BLaER1 (cell line): Measurements from ENCODE around the gene SPOCK3.
"Not testable (repeated sequence)": the region's sequence is repeated elsewhere in the genome, so short reads cannot be mapped to it uniquely, and the experiment has no call there.

ENCODE experiments used
- H3K27ac ChIP-seq: shearing (Covaris generic); formaldehyde crosslinking; 2 replicates; pipeline ENCODE4 v1.8.1; 2022
- H3K27me3 ChIP-seq: shearing (Covaris generic); formaldehyde crosslinking; 2 replicates; pipeline ENCODE4 v1.8.1; 2022
- H3K36me3 ChIP-seq: shearing (Covaris generic); formaldehyde crosslinking; 2 replicates; pipeline ENCODE4 v1.8.1; 2022
- H3K4me1 ChIP-seq: shearing (Covaris generic); formaldehyde crosslinking; 2 replicates; pipeline ENCODE4 v1.8.1; 2022
- H3K4me2 ChIP-seq: shearing (Covaris generic); formaldehyde crosslinking; 2 replicates; pipeline ENCODE4 v1.8.1; 2022
- H3K4me3 ChIP-seq: shearing (Covaris generic); formaldehyde crosslinking; 2 replicates; pipeline ENCODE4 v1.8.1; 2022
- H3K9ac ChIP-seq: shearing (Covaris generic); formaldehyde crosslinking; 2 replicates; pipeline ENCODE4 v1.8.1; 2022
- H3K9me3 ChIP-seq: shearing (Covaris generic); formaldehyde crosslinking; 2 replicates; pipeline ENCODE4 v1.8.1; 2022
- H4K20me1 ChIP-seq: shearing (Covaris generic); formaldehyde crosslinking; 2 replicates; pipeline ENCODE4 v1.8.1; 2022
- Cebpa-rat ChIP-seq: shearing (Covaris generic); IDR thresholded peaks from 2 replicates; pipeline ENCODE4 v1.8.1; 2022

SPOCK3 gene

GRCh38 chr4:166924424-166924823, 309.9 kb downstream of the SPOCK3 start:
- no peak for TF ChIP-seq Cebpa-rat
- H4K20me1 ChIP-seq = no peaks in the 10 kb centered on the region
- no peak overlapping the region for H3K4me3 ChIP-seq
- H3K4me2 ChIP-seq = no peak overlapping the region
- H3K36me3 ChIP-seq = no peaks in the 10 kb centered on the region
- no peak overlapping the region for H3K27ac ChIP-seq
- H3K9ac ChIP-seq = no peak overlapping the region
- no peaks in the 10 kb centered on the region for H3K9me3 ChIP-seq
- no peaks in the 10 kb centered on the region for H3K27me3 ChIP-seq
- H3K4me1 ChIP-seq = no peaks in the 10 kb centered on the region

- Histone ChIP-seq H4K20me1 (no peaks in the 10 kb centered on the region), H3K36me3 (no peaks in the 10 kb centered on the region), H3K4me1 (no peaks in the 10 kb centered on the region), H3K27ac (no peak overlapping the region), H3K27me3 (no peaks in the 10 kb centered on the region), H3K4me2 (no peak overlapping the region), H3K9me3 (no peaks in the 10 kb centered on the region), H3K9ac (no peak overlapping the region), H3K4me3 (no peak overlapping the region)
- TF ChIP-seq Cebpa-rat = peak; percentile 59; the same call in 1 of the 2 replicates
These were observed 320.4 kb downstream of the SPOCK3 start for GRCh38 chr4:166913926-166914325.

GRCh38 chr4:166903408-166903807, 330.9 kb downstream of the SPOCK3 start:
- TF ChIP-seq Cebpa-rat = no peak
- no peak overlapping the region for H3K9ac ChIP-seq

GRCh38 chr4:166902941-166903340, 331.4 kb downstream of the SPOCK3 start:
- Histone ChIP-seq H3K9ac (no peak overlapping the region), H4K20me1 (no peaks in the 10 kb centered on the region), H3K36me3 (no peaks in the 10 kb centered on the region), H3K27ac (no peak overlapping the region), H3K27me3 (no peaks in the 10 kb centered on the region), H3K9me3 (no peaks in the 10 kb centered on the region), H3K4me1 (no peaks in the 10 kb centered on the region), H3K4me3 (no peak overlapping the region), H3K4me2 (no peak overlapping the region)
- no peak for TF ChIP-seq Cebpa-rat

More at GRCh38 chr4:166903408-166903807, 330.9 kb downstream of the SPOCK3 start:
- no peak overlapping the region for H3K4me3 ChIP-seq
- H3K4me2 ChIP-seq = no peak overlapping the region
- H4K20me1 ChIP-seq = no peaks in the 10 kb centered on the region
- H3K27ac ChIP-seq = no peak overlapping the region
- H3K27me3 ChIP-seq = no peaks in the 10 kb centered on the region
- H3K9me3 ChIP-seq = no peaks in the 10 kb centered on the region
- H3K36me3 ChIP-seq = no peaks in the 10 kb centered on the region
- H3K4me1 ChIP-seq = no peaks in the 10 kb centered on the region

GRCh38 chr4:166896254-166896653, 338.0 kb downstream of the SPOCK3 start:
- H3K4me1 ChIP-seq = peaks cover 10% of the 10 kb centered on the region
- no peak for TF ChIP-seq Cebpa-rat
- no peaks in the 10 kb centered on the region for H4K20me1 ChIP-seq
- no peak overlapping the region for H3K4me3 ChIP-seq
- H3K36me3 ChIP-seq = no peaks in the 10 kb centered on the region
- no peak overlapping the region for H3K9ac ChIP-seq
- peak overlapping the region; percentile 55 for H3K4me2 ChIP-seq
- no peaks in the 10 kb centered on the region for H3K27me3 ChIP-seq
- H3K9me3 ChIP-seq = no peaks in the 10 kb centered on the region
- no peak overlapping the region for H3K27ac ChIP-seq

- Histone ChIP-seq H3K9me3 (no peaks in the 10 kb centered on the region), H4K20me1 (no peaks in the 10 kb centered on the region), H3K4me2 (peak overlapping the region; percentile 55), H3K36me3 (no peaks in the 10 kb centered on the region), H3K4me1 (peaks cover 10% of the 10 kb centered on the region), H3K4me3 (no peak overlapping the region), H3K27ac (no peak overlapping the region), H3K27me3 (no peaks in the 10 kb centered on the region), H3K9ac (no peak overlapping the region)
- TF ChIP-seq Cebpa-rat = no peak
These were observed 338.5 kb downstream of the SPOCK3 start for GRCh38 chr4:166895771-166896170.

GRCh38 chr4:166887457-166887856, 346.8 kb downstream of the SPOCK3 start:
- Histone ChIP-seq H3K4me3 (no peak overlapping the region), H4K20me1 (no peaks in the 10 kb centered on the region), H3K4me1 (no peaks in the 10 kb centered on the region), H3K4me2 (no peak overlapping the region), H3K27me3 (no peaks in the 10 kb centered on the region), H3K9me3 (no peaks in the 10 kb centered on the region), H3K36me3 (no peaks in the 10 kb centered on the region), H3K27ac (no peak overlapping the region), H3K9ac (no peak overlapping the region)
- TF ChIP-seq Cebpa-rat = no peak

GRCh38 chr4:166886718-166887117, 347.6 kb downstream of the SPOCK3 start:
- Histone ChIP-seq H3K4me2 (no peak overlapping the region), H4K20me1 (no peaks in the 10 kb centered on the region), H3K27ac (no peak overlapping the region), H3K4me1 (no peaks in the 10 kb centered on the region), H3K9me3 (no peaks in the 10 kb centered on the region), H3K4me3 (no peak overlapping the region), H3K36me3 (no peaks in the 10 kb centered on the region), H3K27me3 (no peaks in the 10 kb centered on the region), H3K9ac (no peak overlapping the region)
- no peak for TF ChIP-seq Cebpa-rat

GRCh38 chr4:166882221-166882620, 352.1 kb downstream of the SPOCK3 start:
- Histone ChIP-seq H3K4me1 (no peaks in the 10 kb centered on the region), H3K4me3 (no peak overlapping the region), H3K9me3 (no peaks in the 10 kb centered on the region), H3K4me2 (no peak overlapping the region), H3K27ac (no peak overlapping the region), H3K27me3 (no peaks in the 10 kb centered on the region), H3K9ac (no peak overlapping the region), H4K20me1 (no peaks in the 10 kb centered on the region), H3K36me3 (no peaks in the 10 kb centered on the region)
- TF ChIP-seq Cebpa-rat = no peak

- Histone ChIP-seq H3K9me3 (no peaks in the 10 kb centered on the region), H3K36me3 (no peaks in the 10 kb centered on the region), H3K9ac (no peak overlapping the region), H3K4me3 (no peak overlapping the region), H3K27ac (no peak overlapping the region), H3K4me2 (no peak overlapping the region), H3K27me3 (no peaks in the 10 kb centered on the region), H3K4me1 (no peaks in the 10 kb centered on the region), H4K20me1 (no peaks in the 10 kb centered on the region)
- no peak for TF ChIP-seq Cebpa-rat
These were observed 358.5 kb downstream of the SPOCK3 start for GRCh38 chr4:166875821-166876220.

- H3K4me3 ChIP-seq = no peak overlapping the region
- no peaks in the 10 kb centered on the region for H3K27me3 ChIP-seq
- H3K36me3 ChIP-seq = no peaks in the 10 kb centered on the region
- no peaks in the 10 kb centered on the region for H3K9me3 ChIP-seq
- no peak overlapping the region for H3K4me2 ChIP-seq
- TF ChIP-seq Cebpa-rat = no peak
- H4K20me1 ChIP-seq = no peaks in the 10 kb centered on the region
- no peaks in the 10 kb centered on the region for H3K4me1 ChIP-seq
- H3K27ac ChIP-seq = no peak overlapping the region
- H3K9ac ChIP-seq = no peak overlapping the region
These were observed 372.3 kb downstream of the SPOCK3 start for GRCh38 chr4:166862032-166862431.

GRCh38 chr4:166850398-166850797, 383.9 kb downstream of the SPOCK3 start:
- not testable (repeated sequence) for H3K9me3 ChIP-seq, H3K27ac ChIP-seq, H3K4me3 ChIP-seq, H3K36me3 ChIP-seq, H4K20me1 ChIP-seq, H3K27me3 ChIP-seq, H3K4me1 ChIP-seq, H3K4me2 ChIP-seq, H3K9ac ChIP-seq
